OCI-M1 (cell line): Measurements from ENCODE around the gene ATRIP.
"Not testable (repeated sequence)": the region's sequence is repeated elsewhere in the genome, so short reads cannot be mapped to it uniquely, and the experiment has no call there.

Experiments
- DNase-seq: peaks from one replicate; lab custom pipeline; 2025; lab: John Stamatoyannopoulos, UW

The ATRIP gene

GRCh38 chr3:48437812-48438211, 8.7 kb upstream of the ATRIP start:
- no peak for DNase-seq

- peak; percentile 99 for DNase-seq
These were observed 6.5 kb upstream of the ATRIP start, which contains the start of the genes CCDC51 and TMA7 for GRCh38 chr3:48439820-48440589. TSS of gene CCDC51 (minus strand) at chr3:48440119. CDS start at chr3:48435128, 4,991 bp downstream. TSS of gene TMA7 (plus strand) at chr3:48440257. CDS start at chr3:48440297, 40 bp downstream.

GRCh38 chr3:48440590-48440958, 6.0 kb upstream of the ATRIP start:
- DNase-seq, result peak; percentile 41

GRCh38 chr3:48441940-48442339, 4.6 kb upstream of the ATRIP start:
- no peak for DNase-seq

- no peak for DNase-seq
These were observed 1.2 kb upstream of the ATRIP start for GRCh38 chr3:48445277-48445882.

- no peak for DNase-seq
These were observed 503 bp upstream of the ATRIP start for GRCh38 chr3:48446043-48446424.

- DNase-seq, result no peak
These were observed 4.7 kb downstream of the ATRIP start for GRCh38 chr3:48451270-48451669.

- no peak for DNase-seq
These were observed 9.9 kb downstream of the ATRIP start for GRCh38 chr3:48456456-48456855.

- DNase-seq, result no peak
These were observed 12.8 kb downstream of the ATRIP start for GRCh38 chr3:48459331-48459730.

- DNase-seq, result no peak
These were observed 13.4 kb downstream of the ATRIP start for GRCh38 chr3:48459773-48460516.

- no peak for DNase-seq
These were observed 14.0 kb downstream of the ATRIP start for GRCh38 chr3:48460517-48460902.

GRCh38 chr3:48461767-48462166, 15.2 kb downstream of the ATRIP start:
- not testable (repeated sequence) for DNase-seq

GRCh38 chr3:48463703-48464102, 17.2 kb downstream of the ATRIP start:
- no peak for DNase-seq

- DNase-seq, result no peak
These were observed 18.2 kb downstream of the ATRIP start for GRCh38 chr3:48464713-48465221.

- DNase-seq, result no peak
These were observed 18.6 kb downstream of the ATRIP start for GRCh38 chr3:48465237-48465530.

- peak; percentile 98 for DNase-seq
These were observed 19.2 kb downstream of the ATRIP start for GRCh38 chr3:48465531-48466378.

- no peak for DNase-seq
These were observed 20.0 kb downstream of the ATRIP start for GRCh38 chr3:48466386-48467109.

- DNase-seq, result no peak
These were observed 20.5 kb downstream of the ATRIP start for GRCh38 chr3:48467110-48467454.

- DNase-seq, result no peak
These were observed 21.1 kb downstream of the ATRIP start for GRCh38 chr3:48467473-48468267.

GRCh38 chr3:48468329-48468731, 21.8 kb downstream of the ATRIP start:
- DNase-seq, result no peak
